Common myeloid progenitor, CD34-positive (primary cell): ENCODE results near the gene ALX4.

Experiments
- CTCF ChIA-PET: fragments of 350-600 bp; sonication (Branson Sonifier 250); formaldehyde crosslinking; loops from one replicate; lab custom pipeline; 2021; ENCODE audit warnings: antibody characterized with exemption; lab: Charles Lee
- POLR2A ChIA-PET: fragments of 350-600 bp; sonication (Branson Sonifier 250); formaldehyde crosslinking; loops from one replicate; lab custom pipeline; 2021; ENCODE audit warnings: antibody characterized with exemption; lab: Charles Lee
- DNase-seq, 3 donors: peaks; one replicate each; pipeline versions ENCODE4 v3.0.0 to v3.0.0-alpha.2; 2013
- H3K27ac ChIP-seq, 2 experiments: 1 replicate in 1 of 2; 2 replicates in 1 of 2; pipeline ENCODE4 v1.7.0; 2013; ENCODE audit warnings: inconsistent platforms in 2 of 2, low read length in 2 of 2, mild to moderate bottlenecking in 2 of 2, low read depth in 1 of 2, moderate library complexity in 1 of 2; ENCODE audit not compliant: severe bottlenecking in 2 of 2, insufficient read depth in 1 of 2, poor library complexity in 1 of 2
- H3K27me3 ChIP-seq, 5 experiments: replicated peaks in 2 of 5; 1 replicate in 3 of 5; 2 replicates in 2 of 5; pipeline versions ENCODE4 v1.6.1 to v1.7.0; 2013; ENCODE audit warnings: low read length in 4 of 5, mild to moderate bottlenecking in 2 of 5, moderate library complexity in 2 of 5, inconsistent platforms in 1 of 5; ENCODE audit not compliant: insufficient read depth in 5 of 5, control insufficient read depth in 4 of 5
- H3K36me3 ChIP-seq, 4 experiments: 1 replicate in 2 of 4; 2 replicates in 2 of 4; pipeline versions ENCODE4 v1.6.1 to v1.7.0; 2013; ENCODE audit warnings: low read length in 3 of 4, control low read depth in 1 of 4, mild to moderate bottlenecking in 1 of 4; ENCODE audit not compliant: control insufficient read depth in 4 of 4, insufficient read depth in 4 of 4
- H3K4me1 ChIP-seq, 4 experiments: 1 replicate in 3 of 4; 2 replicates in 1 of 4; pipeline versions ENCODE4 v1.6.1 to v1.7.1; 2013; ENCODE audit warnings: low read length in 3 of 4, mild to moderate bottlenecking in 3 of 4, control low read depth in 1 of 4, inconsistent platforms in 1 of 4, moderate library complexity in 1 of 4; ENCODE audit not compliant: control insufficient read depth in 4 of 4, insufficient read depth in 4 of 4; ENCODE audit errors: control extremely low read depth in 1 of 4
- H3K4me3 ChIP-seq, 7 experiments: 1 replicate in 4 of 7; 2 replicates in 3 of 7; pipeline versions ENCODE4 v1.5.1 to v1.7.0; 2013; ENCODE audit warnings: mild to moderate bottlenecking in 7 of 7, low read length in 6 of 7, moderate library complexity in 6 of 7, inconsistent platforms in 2 of 7, low read depth in 2 of 7, control low read depth in 1 of 7; ENCODE audit not compliant: insufficient read depth in 4 of 7, control insufficient read depth in 1 of 7; ENCODE audit errors: extremely low read depth in 1 of 7
- H3K9me3 ChIP-seq, 5 experiments: 1 replicate in 4 of 5; 2 replicates in 1 of 5; pipeline versions ENCODE4 v1.6.1 to v1.7.1; 2013; ENCODE audit warnings: low read length in 4 of 5, mild to moderate bottlenecking in 2 of 5, inconsistent platforms in 1 of 5, low read depth in 1 of 5, moderate library complexity in 1 of 5; ENCODE audit not compliant: control insufficient read depth in 4 of 5, insufficient read depth in 2 of 5; ENCODE audit errors: control extremely low read depth in 1 of 5
- WGBS: methylation state at CpG from one replicate; pipeline ENCODE4 v1.1.5; 2013; ENCODE audit not compliant: insufficient coverage; 5-methylcytosine and 5-hydroxymethylcytosine counted together

The ALX4 gene

DNA sequence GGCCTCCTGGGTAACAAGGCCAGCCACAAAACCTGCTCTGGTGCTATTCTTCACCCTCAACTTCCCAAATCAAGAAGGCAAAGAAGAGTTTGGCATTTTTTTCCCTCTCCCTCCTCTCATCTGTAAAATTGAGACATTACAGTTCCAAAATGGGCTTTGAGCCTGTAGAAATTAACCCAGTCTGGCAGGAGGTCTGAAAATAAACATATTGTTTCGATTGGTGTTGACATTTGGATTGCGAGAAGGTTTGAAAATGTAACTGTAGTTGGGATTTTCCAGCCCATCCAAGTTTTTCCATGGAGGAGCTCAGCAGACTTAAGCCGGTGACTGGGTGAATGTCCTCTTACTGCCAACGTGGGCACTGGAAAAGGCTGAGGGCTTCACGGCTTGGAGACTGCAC is 35.0 kb upstream of the ALX4 start:
- DNase-seq, result no peak
- Histone ChIP-seq H3K9me3 (no peaks in the 10 kb centered on the region), H3K27me3 (peaks cover 0 to 48% (median 18%) of the 10 kb centered on the region in 5 experiments), H3K4me1 (no peaks in the 10 kb centered on the region), H3K27ac (no peak overlapping the region), H3K36me3 (no peaks in the 10 kb centered on the region), H3K4me3 (no peak overlapping the region)
- ChIA-PET CTCF (interaction anchor here (1.5 kb wide), 1 partner anchor 10 kb away, joined by 4 read pairs; no protein-coding TSS in a partner anchor), POLR2A (no interaction called here)
- WGBS, result 96% methylated on average over 2 of the region's 5 CpGs

DNA sequence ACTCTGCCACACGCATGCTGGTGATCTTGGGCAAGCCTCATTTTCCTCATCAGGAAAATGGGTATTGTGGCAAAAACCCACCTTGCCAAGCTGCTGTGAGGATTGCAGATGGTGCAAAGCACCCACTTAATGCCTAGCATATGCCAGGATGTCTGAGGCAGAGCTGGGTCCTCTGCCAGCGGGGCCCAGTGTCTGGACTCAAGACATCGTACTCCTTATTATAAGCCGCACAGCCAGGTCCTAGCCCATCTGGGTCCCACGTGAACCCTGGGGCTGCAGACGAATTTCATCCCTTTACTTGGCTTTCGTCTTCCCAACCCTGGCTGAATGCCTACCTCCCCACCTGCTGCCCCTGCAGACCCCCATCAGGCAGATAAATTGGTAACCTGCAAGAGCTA is 34.5 kb upstream of the ALX4 start:
- Histone ChIP-seq H3K4me1 (no peaks in the 10 kb centered on the region), H3K27me3 (peaks cover 0 to 53% (median 19%) of the 10 kb centered on the region in 5 experiments), H3K4me3 (no peak overlapping the region), H3K27ac (no peak overlapping the region), H3K36me3 (no peaks in the 10 kb centered on the region), H3K9me3 (no peaks in the 10 kb centered on the region)
- ChIA-PET POLR2A (no interaction called here), CTCF (interaction anchor here (1.5 kb wide), 1 partner anchor 10 kb away, joined by 4 read pairs; no protein-coding TSS in a partner anchor)
- no peak for DNase-seq
- 100% methylated on average over 5 of the region's 7 CpGs for WGBS

DNA sequence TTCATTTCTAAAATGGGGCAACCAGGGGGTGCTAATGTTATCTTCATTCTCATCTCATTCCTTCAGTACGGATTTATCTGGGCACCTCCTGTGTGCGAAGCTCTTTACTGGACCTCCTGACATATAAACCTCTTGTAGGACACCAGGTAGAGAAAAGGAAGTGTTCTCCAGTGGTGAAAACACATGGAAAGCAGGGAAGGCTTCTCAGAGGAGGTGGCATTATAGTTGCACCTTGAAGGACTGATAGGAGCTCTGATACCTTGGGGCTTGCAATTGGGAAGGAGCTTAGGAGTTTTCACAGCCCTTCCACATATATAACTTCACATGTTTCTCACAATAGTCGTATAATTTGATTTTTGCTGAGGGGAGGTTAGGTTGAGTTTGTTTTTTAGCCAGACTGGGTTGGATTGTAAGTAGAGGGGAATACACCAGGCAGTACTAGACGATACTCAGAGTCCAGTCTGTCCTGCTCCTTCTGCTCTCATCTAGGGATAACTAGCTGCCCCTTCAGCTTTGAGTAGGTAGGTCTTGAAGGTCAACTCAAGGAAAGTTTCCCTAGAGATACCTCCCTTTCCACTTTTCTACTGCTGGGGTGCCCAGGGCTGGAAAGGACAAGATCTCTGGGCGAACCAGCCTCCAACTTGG is 34.0 kb upstream of the ALX4 start:
- H3K36me3 ChIP-seq, result no peaks in the 10 kb centered on the region
- peaks cover 0 to 55% (median 21%) of the 10 kb centered on the region in 5 experiments for H3K27me3 ChIP-seq
- DNase-seq, result no peak
- no peak overlapping the region for H3K4me3 ChIP-seq
- CTCF ChIA-PET, result interaction anchor here (1.5 kb wide), 1 partner anchor 9 kb away, joined by 4 read pairs; no protein-coding TSS in a partner anchor
- POLR2A ChIA-PET, result no interaction called here
- no peak overlapping the region for H3K27ac ChIP-seq
- no peaks in the 10 kb centered on the region for H3K4me1 ChIP-seq
- 92% methylated on average over 2 of the region's 5 CpGs for WGBS
- H3K9me3 ChIP-seq, result no peaks in the 10 kb centered on the region

DNA sequence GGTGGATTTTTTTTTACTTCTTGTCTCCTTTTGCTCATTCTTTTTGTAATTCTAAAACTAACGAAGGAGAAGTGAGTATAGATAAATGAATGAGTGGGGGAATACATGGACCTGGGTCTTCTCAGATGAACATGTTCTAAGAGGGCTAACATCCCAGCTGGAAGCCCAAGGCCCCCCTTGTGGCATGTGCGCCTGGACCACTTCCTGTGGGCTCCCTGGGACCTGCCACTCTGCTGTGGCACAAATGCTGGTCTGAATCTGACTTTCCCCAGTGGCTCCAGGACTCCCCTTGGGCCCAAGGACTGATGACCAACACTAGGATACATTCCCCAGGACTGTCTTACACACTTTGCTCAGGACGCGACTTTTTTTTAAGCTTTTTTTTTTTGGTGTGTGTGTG is 32.7 kb upstream of the ALX4 start:
- H3K4me1 ChIP-seq, result no peaks in the 10 kb centered on the region
- no peaks in the 10 kb centered on the region for H3K36me3 ChIP-seq
- DNase-seq, result no peak
- ChIA-PET CTCF (no interaction called here), POLR2A (no interaction called here)
- H3K4me3 ChIP-seq, result no peak overlapping the region
- 69% methylated on average over 1 of the region's 4 CpGs for WGBS
- H3K27ac ChIP-seq, result no peak overlapping the region
- H3K27me3 ChIP-seq, result peaks cover 7 to 59% (median 21%) of the 10 kb centered on the region in 5 experiments
- H3K9me3 ChIP-seq, result no peaks in the 10 kb centered on the region

DNA sequence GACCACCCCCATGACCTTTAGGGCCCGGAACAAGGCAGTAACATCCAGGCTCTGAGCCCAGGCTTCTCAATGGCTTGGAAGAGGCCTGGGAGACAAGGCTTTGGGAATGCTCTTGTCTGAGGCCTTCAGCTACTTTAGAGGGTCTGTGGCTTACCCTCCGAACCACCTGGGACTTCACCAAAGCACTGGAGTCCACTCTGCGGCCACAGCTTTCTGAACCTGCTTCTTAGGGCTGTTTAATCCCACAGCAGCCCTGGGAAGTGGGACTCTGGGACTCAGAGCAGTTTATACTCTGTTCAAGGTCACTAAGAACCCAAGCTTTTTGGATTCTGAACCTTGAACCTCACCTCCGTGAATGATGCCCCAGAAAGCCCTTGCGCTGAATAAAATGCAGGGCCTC is 30.7 kb upstream of the ALX4 start:
- ChIA-PET POLR2A (interaction anchor here (1.1 kb wide), 1 partner anchor 10 kb away, joined by 4 read pairs; no protein-coding TSS in a partner anchor), CTCF (interaction anchor here (0.5 kb wide), 1 partner anchor 216 kb away, joined by 4 read pairs; no protein-coding TSS in a partner anchor)
- H3K27me3 ChIP-seq, result peaks cover 14 to 63% (median 36%) of the 10 kb centered on the region in 5 experiments
- no peak for DNase-seq
- no peaks in the 10 kb centered on the region for H3K4me1 ChIP-seq
- H3K27ac ChIP-seq, result no peak overlapping the region
- H3K9me3 ChIP-seq, result no peaks in the 10 kb centered on the region
- H3K4me3 ChIP-seq, result no peak overlapping the region
- 97% methylated on average over 4 of the region's 5 CpGs for WGBS
- H3K36me3 ChIP-seq, result no peaks in the 10 kb centered on the region

DNA sequence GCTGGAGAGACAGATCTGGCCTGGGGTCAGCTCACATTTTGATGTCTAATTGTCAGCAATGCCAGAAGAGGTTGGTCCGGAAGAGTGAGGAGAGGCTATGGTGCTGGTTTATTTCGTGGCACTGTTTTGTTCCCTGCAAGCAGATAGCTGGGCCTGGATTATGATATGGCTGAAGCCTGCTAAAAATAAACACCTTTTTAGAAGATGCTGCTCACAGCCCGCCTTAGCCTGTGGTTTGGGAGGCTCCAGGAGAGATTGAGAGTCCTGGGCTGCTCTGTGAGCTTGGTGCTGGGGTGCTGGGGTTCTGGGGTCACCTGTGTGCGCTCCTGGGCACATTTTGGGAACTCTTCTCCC is 29.6 kb upstream of the ALX4 start:
- Histone ChIP-seq H3K27me3 (peaks cover 14 to 70% (median 42%) of the 10 kb centered on the region in 5 experiments), H3K4me3 (no peak overlapping the region), H3K27ac (no peak overlapping the region), H3K9me3 (no peaks in the 10 kb centered on the region), H3K4me1 (no peaks in the 10 kb centered on the region), H3K36me3 (no peaks in the 10 kb centered on the region)
- WGBS, result 90% methylated on average over 4 of the region's 4 CpGs
- no peak for DNase-seq
- CTCF ChIA-PET, result no interaction called here
- POLR2A ChIA-PET, result interaction anchor here (1.1 kb wide), 1 partner anchor 9 kb away, joined by 4 read pairs; no protein-coding TSS in a partner anchor

DNA sequence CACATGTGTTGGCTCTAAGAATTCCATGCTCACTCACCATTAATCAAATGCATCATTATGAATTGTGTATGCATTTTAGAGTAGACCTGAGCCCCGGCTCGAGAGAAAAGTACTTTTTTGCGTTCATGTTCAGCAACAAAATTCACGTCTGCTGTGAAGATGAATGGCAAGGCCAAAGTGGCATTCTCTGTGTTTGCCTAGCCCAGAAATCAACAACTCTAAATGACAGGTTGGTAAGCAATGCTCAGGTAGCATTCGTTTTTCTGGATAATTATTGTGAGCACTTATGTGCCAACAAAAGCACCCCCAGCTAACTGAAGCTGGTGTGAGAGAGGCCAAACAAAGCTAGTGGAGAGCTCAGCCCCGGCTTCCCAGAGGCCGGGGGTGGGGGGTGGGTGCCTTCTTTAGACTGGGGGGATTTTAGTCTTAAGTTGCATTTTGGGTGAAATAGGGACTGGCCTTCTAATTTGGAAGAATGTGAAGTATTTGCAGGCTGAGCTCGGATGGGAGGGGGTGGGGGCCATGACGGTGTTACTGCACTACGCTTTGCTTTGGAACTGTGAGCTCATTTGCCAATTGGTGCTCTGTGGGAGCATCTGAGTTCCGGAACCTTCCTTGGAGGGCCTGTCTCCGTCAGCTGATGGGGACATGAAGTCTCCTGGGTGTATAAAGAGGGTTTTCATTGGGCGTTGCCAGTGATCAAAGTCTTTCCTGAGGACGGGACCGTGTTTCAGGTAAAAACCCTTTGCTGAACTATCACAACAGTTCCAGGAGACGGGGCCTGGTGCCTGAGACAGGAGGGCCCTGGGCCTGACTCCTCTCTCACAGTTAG is 29.0 kb upstream of the ALX4 start:
- no peak for DNase-seq
- H3K9me3 ChIP-seq, result no peaks in the 10 kb centered on the region
- no peaks in the 10 kb centered on the region for H3K4me1 ChIP-seq
- H3K27me3 ChIP-seq, result peaks cover 14 to 75% (median 46%) of the 10 kb centered on the region in 5 experiments
- H3K36me3 ChIP-seq, result no peaks in the 10 kb centered on the region
- ChIA-PET POLR2A (no interaction called here), CTCF (interaction anchor here (1.4 kb wide), 1 partner anchor 53 kb away, joined by 4 read pairs; no protein-coding TSS in a partner anchor)
- 86% methylated on average over 11 of the region's 16 CpGs for WGBS
- no peak overlapping the region for H3K4me3 ChIP-seq
- H3K27ac ChIP-seq, result no peak overlapping the region
